ENCODE data around the gene ATP5F1B. TPM values are rescaled to one million over a fixed set of nuclear protein-coding genes. Genes with fewer than 3 reads are reported as not detected.
"Not testable (repeated sequence)": the region's sequence is repeated elsewhere in the genome, so short reads cannot be mapped to it uniquely, and the experiment has no call there.

Gene ATP5F1B
- total RNA-seq, 1 donor from 2014 or later: 609 TPM

GRCh38 chr12:56658921-56659320 lies 13.1 kb upstream of the ATP5F1B start:
- peaks cover 4% of the 10 kb centered on the region for H3K27me3 Mint-ChIP-seq (ENCODE audit: insufficient read depth, low read depth)
- H3K27ac Mint-ChIP-seq: no peak overlapping the region
- no peak overlapping the region for H3K27ac ChIP-seq

GRCh38 chr12:56657416-56658379 lies 11.9 kb upstream of the ATP5F1B start:
- Histone ChIP-seq H3K4me1 (no peaks in the 10 kb centered on the region), H3K36me3 (no peaks in the 10 kb centered on the region), H3K9ac (no peak overlapping the region), H3F3A (ENCODE audit: low read depth) (peaks cover 30% of the 10 kb centered on the region), H3K9me3 (ENCODE audit: low read depth) (no peaks in the 10 kb centered on the region), H2AFZ (replicated peaks) (no peak overlapping the region), H4K20me1 (ENCODE audit: low read depth) (no peaks in the 10 kb centered on the region), H3K79me2 (ENCODE audit: low read depth) (no peaks in the 10 kb centered on the region), H3K4me2 (no peak overlapping the region), H3K27me3 (no peaks in the 10 kb centered on the region), H3K27ac (no peak overlapping the region), H3K4me3 (no peak overlapping the region)
- Mint-ChIP-seq H3K27me3 (ENCODE audit: insufficient read depth, low read depth) (peaks cover 4% of the 10 kb centered on the region), H3K9me3 (peaks cover 25% of the 10 kb centered on the region), H3K4me3 (no peak overlapping the region), H3K4me1 (no peaks in the 10 kb centered on the region), H3K36me3 (peaks cover 18% of the 10 kb centered on the region), H3K27ac (no peak overlapping the region)
- no peak for DNase-seq (ENCODE audit: low spot score)
- TF ChIP-seq CTCF (IDR thresholded peaks at IDR 0.05) (no peak), EZH2phosphoT487 (IDR thresholded peaks at IDR 0.05) (no peak), EZH2 (IDR thresholded peaks at IDR 0.05) (no peak)

More at GRCh38 chr12:56658921-56659320, 13.1 kb upstream of the ATP5F1B start:
- Histone ChIP-seq H4K20me1 (ENCODE audit: low read depth) (no peaks in the 10 kb centered on the region), H3K36me3 (peaks cover under 1% of the 10 kb centered on the region), H3K79me2 (ENCODE audit: low read depth) (no peaks in the 10 kb centered on the region), H2AFZ (replicated peaks) (no peak overlapping the region), H3K9ac (no peak overlapping the region), H3K4me2 (no peak overlapping the region), H3K27me3 (no peaks in the 10 kb centered on the region), H3F3A (ENCODE audit: low read depth) (peaks cover 31% of the 10 kb centered on the region), H3K4me3 (no peak overlapping the region), H3K9me3 (ENCODE audit: low read depth) (no peaks in the 10 kb centered on the region), H3K4me1 (no peaks in the 10 kb centered on the region)
- no peak for DNase-seq (ENCODE audit: low spot score)
- H3K4me1 Mint-ChIP-seq: no peaks in the 10 kb centered on the region
- H3K36me3 Mint-ChIP-seq: peaks cover 17% of the 10 kb centered on the region
- no peak overlapping the region for H3K4me3 Mint-ChIP-seq
- H3K9me3 Mint-ChIP-seq: peaks cover 16% of the 10 kb centered on the region
- TF ChIP-seq EZH2 (IDR thresholded peaks at IDR 0.05): no peak
- TF ChIP-seq CTCF (IDR thresholded peaks at IDR 0.05): no peak
- no peak for TF ChIP-seq EZH2phosphoT487 (IDR thresholded peaks at IDR 0.05)

- H3K79me2 ChIP-seq (ENCODE audit: low read depth); H3K4me2 ChIP-seq; H3K9me3 ChIP-seq (ENCODE audit: low read depth); H4K20me1 ChIP-seq (ENCODE audit: low read depth); H3K36me3 ChIP-seq; H3K4me3 Mint-ChIP-seq; H3K27me3 Mint-ChIP-seq (ENCODE audit: insufficient read depth, low read depth); H3K9ac ChIP-seq; H3K27me3 ChIP-seq; H3K4me3 ChIP-seq; H3F3A ChIP-seq (ENCODE audit: low read depth); H3K27ac ChIP-seq; H2AFZ ChIP-seq (replicated peaks); H3K27ac Mint-ChIP-seq; H3K4me1 ChIP-seq; H3K4me1 Mint-ChIP-seq; DNase-seq (ENCODE audit: low spot score): not testable (repeated sequence)
- Mint-ChIP-seq H3K36me3 (peaks cover 20% of the 10 kb centered on the region), H3K9me3 (peaks cover 27% of the 10 kb centered on the region)
Observed at GRCh38 chr12:56653781-56654180, 8.0 kb upstream of the ATP5F1B start.

GRCh38 chr12:56648023-56648422 lies 2.2 kb upstream of the ATP5F1B start:
- peaks cover 12% of the 10 kb centered on the region for H3K36me3 ChIP-seq
- not testable (repeated sequence) for H3K4me3 Mint-ChIP-seq; DNase-seq (ENCODE audit: low spot score); H3K9me3 Mint-ChIP-seq; H2AFZ ChIP-seq (replicated peaks); H3K27me3 ChIP-seq; H3K9me3 ChIP-seq (ENCODE audit: low read depth); H3K4me2 ChIP-seq; H3K9ac ChIP-seq; H3K27ac ChIP-seq; H3K27ac Mint-ChIP-seq; H3K4me3 ChIP-seq; H3K27me3 Mint-ChIP-seq (ENCODE audit: insufficient read depth, low read depth)
- H3K79me2 ChIP-seq (ENCODE audit: low read depth): peaks cover 28% of the 10 kb centered on the region
- Mint-ChIP-seq H3K4me1 (peaks cover 21% of the 10 kb centered on the region), H3K36me3 (peaks cover 20% of the 10 kb centered on the region)
- H3K4me1 ChIP-seq: peaks cover 14% of the 10 kb centered on the region
- H4K20me1 ChIP-seq (ENCODE audit: low read depth): peaks cover 26% of the 10 kb centered on the region
- peaks cover 16% of the 10 kb centered on the region for H3F3A ChIP-seq (ENCODE audit: low read depth)
